GM20000 (cell line): ENCODE measurements around the gene UBE2U.

Experiments
- DNase-seq: peaks from one replicate; pipeline ENCODE4 v3.0.0; 2012; ENCODE audit warnings: low spot score
- CTCF ChIP-seq: IDR thresholded peaks from 2 replicates; pipeline ENCODE4 v1.5.1; 2012; ENCODE audit warnings: mild to moderate bottlenecking, control low read depth; ENCODE audit errors: extremely low read depth, missing control alignments

Gene UBE2U

GRCh38 chr1:64166629-64167028 lies 36.8 kb upstream of the UBE2U start:
- DNase-seq, result no peak
- TF ChIP-seq CTCF, result no peak

- DNase-seq, result no peak
- no peak for TF ChIP-seq CTCF
Observed at GRCh38 chr1:64167176-64167575, 36.2 kb upstream of the UBE2U start.

GRCh38 chr1:64171246-64171645 lies 32.2 kb upstream of the UBE2U start:
- no peak for DNase-seq
- TF ChIP-seq CTCF, result no peak

- no peak for TF ChIP-seq CTCF
- DNase-seq, result no peak
Observed at GRCh38 chr1:64171797-64172281, 31.6 kb upstream of the UBE2U start.

GRCh38 chr1:64172458-64172983 lies 30.9 kb upstream of the UBE2U start:
- DNase-seq, result no peak

GRCh38 chr1:64173336-64173940 lies 30.0 kb upstream of the UBE2U start:
- no peak for DNase-seq
- TF ChIP-seq CTCF, result no peak

More at GRCh38 chr1:64172458-64172983, 30.9 kb upstream of the UBE2U start:
- TF ChIP-seq CTCF, result no peak

- no peak for TF ChIP-seq CTCF
- DNase-seq, result no peak
Observed at GRCh38 chr1:64175639-64176038, 27.8 kb upstream of the UBE2U start.
